Measurements from ENCODE around the gene MAD2L2.

The MAD2L2 gene

GRCh38 chr1:11704691-11705475 is 23.9 kb upstream of the MAD2L2 start:
- DNase-seq = no peak

- no peak for DNase-seq
Measured at GRCh38 chr1:11704194-11704529, 23.2 kb upstream of the MAD2L2 start.

GRCh38 chr1:11703357-11704193 is 22.6 kb upstream of the MAD2L2 start:
- no peak for DNase-seq

GRCh38 chr1:11701981-11702803 is 21.2 kb upstream of the MAD2L2 start:
- no peak for DNase-seq

GRCh38 chr1:11701551-11701961 is 20.6 kb upstream of the MAD2L2 start:
- no peak for DNase-seq

GRCh38 chr1:11700601-11701467 is 19.9 kb upstream of the MAD2L2 start:
- no peak for DNase-seq

- DNase-seq = no peak
Measured at GRCh38 chr1:11697893-11698210, 16.9 kb upstream of the MAD2L2 start.

- no peak for DNase-seq
Measured at GRCh38 chr1:11697188-11697892, 16.4 kb upstream of the MAD2L2 start.

- no peak for DNase-seq
Measured at GRCh38 chr1:11695861-11696260, 14.9 kb upstream of the MAD2L2 start.

GRCh38 chr1:11693917-11694316 is 13.0 kb upstream of the MAD2L2 start:
- no peak for DNase-seq

- no peak for DNase-seq
Measured at GRCh38 chr1:11693024-11693590, 12.2 kb upstream of the MAD2L2 start.

- DNase-seq = no peak
Measured at GRCh38 chr1:11691928-11692711, 11.2 kb upstream of the MAD2L2 start.

GRCh38 chr1:11691302-11691914 is 10.5 kb upstream of the MAD2L2 start, which contains the start of gene DRAXIN:
Gene DRAXIN, plus strand, starts transcription at chr1:11691710. Its CDS starts 14,549 bp downstream, at chr1:11706259.
- peak in 1 of 2 experiments; percentile 25 for DNase-seq

- DNase-seq = peak in 1 of 2 experiments; percentile 27
Measured at GRCh38 chr1:11690397-11691301, 9.7 kb upstream of the MAD2L2 start.

- no peak for DNase-seq
Measured at GRCh38 chr1:11688506-11688905, 7.6 kb upstream of the MAD2L2 start.

GRCh38 chr1:11685210-11685752 is 4.3 kb upstream of the MAD2L2 start:
- no peak for DNase-seq

GRCh38 chr1:11684070-11684469 is 3.1 kb upstream of the MAD2L2 start:
- no peak for DNase-seq

- DNase-seq = no peak
Measured at GRCh38 chr1:11682799-11683198, 1.9 kb upstream of the MAD2L2 start.

Data from NCI-H187 (cell line).